HG03521 (cell line): ENCODE data around the gene CYP26A1.
A peak's percentile ranks its signal among the peaks of the same experiment; 100 is the strongest.

Source experiments
- ATAC-seq: cut with Tn5 transposase; IDR thresholded peaks from one replicate; pipeline ENCODE4 v1.9.1; 2021; ENCODE audit warnings: mild to moderate bottlenecking, moderate library complexity; ENCODE audit not compliant: unreplicated experiment

Gene CYP26A1

GRCh38 chr10:93073539-93074146, at the start of gene CYP26A1:
CYP26A1 (plus strand) TSS chr10:93073893; CDS start chr10:93073935, 42 bp downstream.
- no peak for ATAC-seq

GRCh38 chr10:93026072-93026471, 47.6 kb upstream of the CYP26A1 start:
- ATAC-seq = no peak

GRCh38 chr10:93027508-93027907, 46.2 kb upstream of the CYP26A1 start:
- no peak for ATAC-seq

- ATAC-seq = no peak
Measured at GRCh38 chr10:93028883-93029282, 44.8 kb upstream of the CYP26A1 start.

- no peak for ATAC-seq
Measured at GRCh38 chr10:93030409-93030808, 43.3 kb upstream of the CYP26A1 start.

- ATAC-seq = no peak
Measured at GRCh38 chr10:93032105-93032808, 41.4 kb upstream of the CYP26A1 start.

GRCh38 chr10:93032809-93033137, 40.9 kb upstream of the CYP26A1 start:
- ATAC-seq = no peak

- ATAC-seq = no peak
Measured at GRCh38 chr10:93034426-93034825, 39.3 kb upstream of the CYP26A1 start.

GRCh38 chr10:93039110-93039509, 34.6 kb upstream of the CYP26A1 start:
- no peak for ATAC-seq

GRCh38 chr10:93039721-93040120, 34.0 kb upstream of the CYP26A1 start:
- ATAC-seq = no peak

GRCh38 chr10:93054486-93054885, 19.2 kb upstream of the CYP26A1 start:
- no peak for ATAC-seq

- no peak for ATAC-seq
Measured at GRCh38 chr10:93058139-93058538, 15.6 kb upstream of the CYP26A1 start.

- no peak for ATAC-seq
Measured at GRCh38 chr10:93059975-93060886, 13.5 kb upstream of the CYP26A1 start, which contains the start of gene CYP26C1. CYP26C1 (plus strand) TSS chr10:93060798; CDS start chr10:93061264, 466 bp downstream.

- ATAC-seq = no peak
Measured at GRCh38 chr10:93060887-93061593, 12.7 kb upstream of the CYP26A1 start.

GRCh38 chr10:93061594-93062513, 11.8 kb upstream of the CYP26A1 start:
- ATAC-seq = peak; percentile 23

- ATAC-seq = peak; percentile 60
Measured at GRCh38 chr10:93062514-93063143, 11.1 kb upstream of the CYP26A1 start.

GRCh38 chr10:93063144-93063976, 10.3 kb upstream of the CYP26A1 start:
- ATAC-seq = no peak

- no peak for ATAC-seq
Measured at GRCh38 chr10:93063977-93064660, 9.6 kb upstream of the CYP26A1 start.
